Thymus (tissue), 11 donors: ENCODE results near the gene LASP1NB.
"Not testable (repeated sequence)": the region's sequence is repeated elsewhere in the genome, so short reads cannot be mapped to it uniquely, and the experiment has no call there.

Experiments
- DNase-seq, 9 donors: peaks; one replicate each; pipeline ENCODE4 v3.0.0-alpha.2; 2013; ENCODE audit warnings: low spot score in 9 of 9, low read depth in 6 of 9, missing footprints in 1 of 9
- H3K27ac ChIP-seq, 2 donors: one replicate each; pipeline ENCODE4 v1.5.1; 2013; ENCODE audit warnings: control low read depth in 1 of 2, low read depth in 1 of 2, low read length in 1 of 2, mild to moderate bottlenecking in 1 of 2, moderate library complexity in 1 of 2
- H3K27me3 ChIP-seq, 2 donors: one replicate each; pipeline ENCODE4 v1.5.1; 2013; ENCODE audit warnings: low read length in 1 of 2; ENCODE audit not compliant: control insufficient read depth in 2 of 2, insufficient read depth in 1 of 2
- H3K36me3 ChIP-seq, 2 donors: one replicate each; pipeline ENCODE4 v1.5.1; 2013; ENCODE audit warnings: low read length in 1 of 2, mild to moderate bottlenecking in 1 of 2, moderate library complexity in 1 of 2; ENCODE audit not compliant: control insufficient read depth in 2 of 2, insufficient read depth in 2 of 2
- H3K4me1 ChIP-seq, 2 donors: one replicate each; pipeline ENCODE4 v1.5.1; 2013; ENCODE audit warnings: low read length in 2 of 2; ENCODE audit not compliant: control insufficient read depth in 2 of 2, insufficient read depth in 2 of 2
- H3K4me3 ChIP-seq, 2 donors: one replicate each; pipeline ENCODE4 v1.5.1; 2013; ENCODE audit warnings: low read length in 2 of 2, control low read depth in 1 of 2, mild to moderate bottlenecking in 1 of 2
- H3K9me3 ChIP-seq, 2 donors: one replicate each; pipeline ENCODE4 v1.5.1; 2013; ENCODE audit warnings: low read length in 1 of 2, mild to moderate bottlenecking in 1 of 2; ENCODE audit not compliant: control insufficient read depth in 2 of 2, insufficient read depth in 1 of 2
- WGBS: extraction: QIAGEN DNeasy Blood & Tissue Kit; methylation state at CpG from one replicate; pipeline ENCODE4 v1.1.7; 2013; 5-methylcytosine and 5-hydroxymethylcytosine counted together
- donor health status: healthy.

LASP1NB gene

GRCh38 chr17:38911081-38911730, 14.2 kb upstream of the LASP1NB start:
- Histone ChIP-seq H3K4me3 (no peak overlapping the region), H3K36me3 (peaks cover 62 to 83% of the 10 kb centered on the region in 2 donors), H3K4me1 (peaks cover 0 to 17% of the 10 kb centered on the region in 2 donors), H3K27me3 (no peaks in the 10 kb centered on the region), H3K9me3 (peaks cover 0 to 6% of the 10 kb centered on the region in 2 donors), H3K27ac (no peak overlapping the region)
- WGBS: 92% methylated on average over 10 of the region's 10 CpGs
- DNase-seq: no peak

DNA sequence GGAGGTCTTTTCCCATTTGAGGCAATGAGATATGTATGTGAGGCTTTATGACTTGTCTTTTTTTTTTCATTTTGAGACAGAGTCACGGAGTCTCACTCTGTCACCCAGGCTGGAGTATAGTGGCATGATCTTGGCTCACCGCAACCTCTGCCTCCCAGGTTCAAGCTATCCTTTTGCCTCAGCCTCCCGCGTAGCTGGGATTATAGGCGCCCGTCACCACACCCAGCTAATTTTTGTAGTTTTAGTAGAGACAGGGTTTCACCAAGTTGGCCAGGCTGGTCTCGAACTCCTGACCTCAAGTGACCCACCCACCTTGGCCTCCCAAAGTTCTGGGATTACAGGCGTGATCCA, 13.7 kb upstream of the LASP1NB start:
- H3K9me3 ChIP-seq, H3K27ac ChIP-seq, DNase-seq, H3K27me3 ChIP-seq, H3K4me3 ChIP-seq: not testable (repeated sequence)
- Histone ChIP-seq H3K4me1 (peaks cover 0 to 16% of the 10 kb centered on the region in 2 donors), H3K36me3 (peaks cover 65 to 82% of the 10 kb centered on the region in 2 donors)
- WGBS: 98% methylated on average over 8 of the region's 8 CpGs

DNA sequence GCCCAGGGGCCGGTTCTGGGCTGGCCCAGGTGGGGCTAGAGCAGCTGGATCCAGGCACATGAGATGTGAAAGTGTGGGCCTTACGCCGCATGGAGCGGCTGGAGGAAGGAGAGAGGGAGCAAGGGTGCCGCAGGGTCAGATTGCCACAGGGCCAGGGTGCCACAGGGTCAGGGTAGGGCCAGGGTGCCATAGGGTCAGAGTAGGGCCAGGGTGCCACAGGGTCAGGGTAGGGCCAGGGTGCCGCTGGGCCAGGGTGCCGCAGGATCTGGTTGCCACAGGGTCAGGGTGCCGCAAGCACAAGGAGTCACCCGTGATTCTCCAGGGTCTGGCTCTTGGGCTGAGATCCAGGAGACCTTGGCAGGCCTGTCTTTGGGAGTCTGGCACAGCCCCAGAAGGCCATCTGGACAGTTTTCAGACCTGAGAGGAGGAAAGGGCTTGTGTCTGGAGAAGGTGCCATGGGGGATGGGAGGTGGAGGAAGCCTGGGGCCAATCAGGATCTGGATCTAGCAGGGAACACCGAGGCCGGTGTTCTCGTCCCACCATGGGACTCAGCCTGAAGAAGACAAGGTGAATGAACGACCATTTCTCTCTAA, 13.1 kb upstream of the LASP1NB start:
- Histone ChIP-seq H3K9me3 (peaks cover 0 to 6% of the 10 kb centered on the region in 2 donors), H3K27ac (no peak overlapping the region), H3K27me3 (no peaks in the 10 kb centered on the region), H3K36me3 (peaks cover 69 to 85% of the 10 kb centered on the region in 2 donors), H3K4me3 (no peak overlapping the region), H3K4me1 (peaks cover 0 to 13% of the 10 kb centered on the region in 2 donors)
- no peak for DNase-seq
- 94% methylated on average over 13 of the region's 13 CpGs for WGBS

GRCh38 chr17:38914741-38915638, 10.4 kb upstream of the LASP1NB start:
- H3K27ac ChIP-seq: no peak overlapping the region
- no peaks in the 10 kb centered on the region for H3K4me1 ChIP-seq
- DNase-seq: no peak
- WGBS: 97% methylated on average over 20 of the region's 20 CpGs
- no peak overlapping the region for H3K4me3 ChIP-seq
- H3K36me3 ChIP-seq: peaks cover 84 to 89% of the 10 kb centered on the region in 2 donors
- H3K27me3 ChIP-seq: no peaks in the 10 kb centered on the region
- H3K9me3 ChIP-seq: no peaks in the 10 kb centered on the region

DNA sequence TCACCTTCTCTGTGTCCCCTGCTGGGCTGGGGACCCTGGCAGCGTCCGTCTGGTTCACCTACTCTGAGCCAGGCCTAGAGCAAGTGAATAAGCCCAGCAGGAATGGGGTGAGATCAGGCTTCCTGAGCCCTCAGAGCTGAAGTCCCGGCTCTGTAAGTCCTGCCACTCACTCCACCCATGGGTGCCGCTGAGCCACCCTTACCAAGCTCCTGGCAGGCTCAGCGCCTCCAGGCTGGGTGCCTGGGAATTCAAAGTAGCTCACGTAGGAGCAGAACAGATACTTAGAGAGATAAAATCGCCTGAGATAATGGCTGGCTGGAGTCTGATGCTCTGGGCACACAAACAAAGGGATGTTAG, 9.8 kb upstream of the LASP1NB start:
- Histone ChIP-seq H3K36me3 (peaks cover 83 to 87% of the 10 kb centered on the region in 2 donors), H3K4me1 (no peaks in the 10 kb centered on the region), H3K27ac (no peak overlapping the region), H3K4me3 (no peak overlapping the region), H3K27me3 (no peaks in the 10 kb centered on the region), H3K9me3 (no peaks in the 10 kb centered on the region)
- no peak for DNase-seq
- 98% methylated on average over 7 of the region's 7 CpGs for WGBS

- no peak overlapping the region for H3K4me3 ChIP-seq
- 97% methylated on average over 8 of the region's 8 CpGs for WGBS
- no peaks in the 10 kb centered on the region for H3K4me1 ChIP-seq
- H3K27me3 ChIP-seq: no peaks in the 10 kb centered on the region
- peaks cover 78 to 84% of the 10 kb centered on the region in 2 donors for H3K36me3 ChIP-seq
- H3K9me3 ChIP-seq: no peaks in the 10 kb centered on the region
- no peak for DNase-seq
- no peak overlapping the region for H3K27ac ChIP-seq
Measured at GRCh38 chr17:38916771-38917170, 8.6 kb upstream of the LASP1NB start.

DNA sequence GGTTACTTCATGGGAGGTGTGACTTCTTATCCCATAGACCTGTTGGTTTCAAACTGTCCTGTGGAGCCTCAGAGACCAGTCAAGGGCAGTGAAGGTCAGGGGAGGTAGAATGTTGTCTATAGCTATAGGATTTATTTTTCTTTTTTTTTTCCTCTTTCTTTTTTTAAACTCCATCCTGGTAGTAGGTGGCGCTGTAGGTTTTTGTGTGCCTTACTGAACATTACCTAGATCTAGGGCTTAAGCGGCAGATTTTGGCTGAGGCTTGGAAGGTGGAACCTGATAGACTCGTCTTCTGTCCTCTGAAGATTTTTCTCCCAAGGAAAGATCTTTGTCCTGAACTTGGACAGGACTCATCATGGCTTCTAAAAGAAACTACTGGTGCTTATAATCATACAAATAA, 8.2 kb upstream of the LASP1NB start:
- Histone ChIP-seq H3K27ac (no peak overlapping the region), H3K9me3 (no peaks in the 10 kb centered on the region), H3K4me3 (no peak overlapping the region), H3K27me3 (no peaks in the 10 kb centered on the region), H3K36me3 (peaks cover 77 to 81% of the 10 kb centered on the region in 2 donors), H3K4me1 (no peaks in the 10 kb centered on the region)
- DNase-seq: no peak
- WGBS: 94% methylated on average over 3 of the region's 3 CpGs

DNA sequence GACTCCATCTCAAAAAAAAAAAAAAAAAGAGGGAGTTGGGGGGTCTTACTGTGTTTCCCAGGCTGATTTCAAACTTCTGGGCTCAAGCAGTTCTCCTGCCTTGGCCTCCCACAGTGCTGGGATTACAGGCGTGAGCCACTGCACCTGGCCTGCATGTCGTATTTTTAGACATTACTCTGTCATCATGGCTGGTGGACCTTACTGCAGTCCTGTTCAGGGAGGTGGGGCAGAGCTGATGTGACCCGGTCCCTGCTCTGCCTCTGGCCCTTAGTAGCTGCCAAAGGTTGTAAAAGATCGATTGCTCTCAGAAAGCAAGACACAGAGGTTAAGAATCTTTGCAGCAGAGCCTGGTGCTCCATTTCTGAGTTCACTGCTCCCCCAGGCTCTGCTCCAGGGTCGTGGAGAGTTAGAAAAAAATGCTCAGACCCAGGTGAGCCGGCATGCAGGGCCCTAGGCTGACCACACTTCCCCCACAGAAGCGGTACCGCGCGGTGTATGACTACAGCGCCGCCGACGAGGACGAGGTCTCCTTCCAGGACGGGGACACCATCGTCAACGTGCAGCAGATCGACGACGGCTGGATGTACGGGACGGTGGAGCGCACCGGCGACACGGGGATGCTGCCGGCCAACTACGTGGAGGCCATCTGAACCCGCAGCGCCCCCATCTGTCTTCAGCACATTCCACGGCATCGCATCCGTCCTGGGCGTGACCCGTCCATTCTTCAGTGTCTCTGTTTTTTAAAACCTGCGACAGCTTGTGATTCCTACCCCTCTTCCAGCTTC, 7.1 kb upstream of the LASP1NB start:
- Histone ChIP-seq H3K4me1 (peaks cover 0 to 6% of the 10 kb centered on the region in 2 donors), H3K9me3 (no peaks in the 10 kb centered on the region), H3K27ac (no peak overlapping the region), H3K36me3 (peaks cover 68 to 70% of the 10 kb centered on the region in 2 donors), H3K4me3 (no peak overlapping the region), H3K27me3 (no peaks in the 10 kb centered on the region)
- 95% methylated on average over 37 of the region's 37 CpGs for WGBS
- no peak for DNase-seq
